Glomerular endothelial cell (primary cell): ENCODE measurements around the gene ADAM30. TPM values are rescaled to one million over a fixed set of nuclear protein-coding genes. Genes with fewer than 3 reads are reported as not detected.
"Not testable (repeated sequence)": the region's sequence is repeated elsewhere in the genome, so short reads cannot be mapped to it uniquely, and the experiment has no call there.

Experiments used
- DNase-seq: peaks from one replicate; pipeline ENCODE4 v3.0.0-alpha.2; 2011; ENCODE audit warnings: low read depth, low spot score; ENCODE audit errors: extremely low read depth
- total RNA-seq: library from RNA; depleted of rRNA; stranded (reverse); fragments of >200 nt; gene quantifications from 2 replicates; pipeline ENCODE4 v1.2.3, GENCODE V29; 2015

ADAM30 gene
- total RNA-seq, 1 donor from 2014 or later = not detected

GRCh38 chr1:119879510-119880434 is 16.5 kb downstream of the ADAM30 start:
- no peak for DNase-seq

GRCh38 chr1:119878171-119878570 is 18.1 kb downstream of the ADAM30 start:
- no peak for DNase-seq

GRCh38 chr1:119874186-119874585 is 22.1 kb downstream of the ADAM30 start:
- DNase-seq = no peak

- DNase-seq = no peak
These were observed 22.9 kb downstream of the ADAM30 start for GRCh38 chr1:119873135-119874015.

- DNase-seq = no peak
These were observed 24.4 kb downstream of the ADAM30 start for GRCh38 chr1:119871881-119872280.

- no peak for DNase-seq
These were observed 25.3 kb downstream of the ADAM30 start for GRCh38 chr1:119870917-119871596.

- no peak for DNase-seq
These were observed 26.3 kb downstream of the ADAM30 start for GRCh38 chr1:119869995-119870394.

- no peak for DNase-seq
These were observed 28.1 kb downstream of the ADAM30 start for GRCh38 chr1:119868176-119868575.

GRCh38 chr1:119866451-119866850 is 29.9 kb downstream of the ADAM30 start:
- DNase-seq = no peak

- DNase-seq = no peak
These were observed 30.7 kb downstream of the ADAM30 start for GRCh38 chr1:119865627-119866026.

- DNase-seq = no peak
These were observed 34.0 kb downstream of the ADAM30 start for GRCh38 chr1:119862276-119862675.

- DNase-seq = no peak
These were observed 34.8 kb downstream of the ADAM30 start for GRCh38 chr1:119861547-119861946.

- DNase-seq = peak; percentile 47
These were observed 36.7 kb downstream of the ADAM30 start for GRCh38 chr1:119859647-119860046.

- not testable (repeated sequence) for DNase-seq
These were observed 37.6 kb downstream of the ADAM30 start for GRCh38 chr1:119858556-119859214.

- DNase-seq = no peak
These were observed 38.2 kb downstream of the ADAM30 start for GRCh38 chr1:119858126-119858525.

- no peak for DNase-seq
These were observed 43.2 kb downstream of the ADAM30 start for GRCh38 chr1:119853155-119853554.

GRCh38 chr1:119844206-119844605 is 52.1 kb downstream of the ADAM30 start:
- DNase-seq = not testable (repeated sequence)
